ENCODE measurements around the gene RAD52.

Gene RAD52

DNA sequence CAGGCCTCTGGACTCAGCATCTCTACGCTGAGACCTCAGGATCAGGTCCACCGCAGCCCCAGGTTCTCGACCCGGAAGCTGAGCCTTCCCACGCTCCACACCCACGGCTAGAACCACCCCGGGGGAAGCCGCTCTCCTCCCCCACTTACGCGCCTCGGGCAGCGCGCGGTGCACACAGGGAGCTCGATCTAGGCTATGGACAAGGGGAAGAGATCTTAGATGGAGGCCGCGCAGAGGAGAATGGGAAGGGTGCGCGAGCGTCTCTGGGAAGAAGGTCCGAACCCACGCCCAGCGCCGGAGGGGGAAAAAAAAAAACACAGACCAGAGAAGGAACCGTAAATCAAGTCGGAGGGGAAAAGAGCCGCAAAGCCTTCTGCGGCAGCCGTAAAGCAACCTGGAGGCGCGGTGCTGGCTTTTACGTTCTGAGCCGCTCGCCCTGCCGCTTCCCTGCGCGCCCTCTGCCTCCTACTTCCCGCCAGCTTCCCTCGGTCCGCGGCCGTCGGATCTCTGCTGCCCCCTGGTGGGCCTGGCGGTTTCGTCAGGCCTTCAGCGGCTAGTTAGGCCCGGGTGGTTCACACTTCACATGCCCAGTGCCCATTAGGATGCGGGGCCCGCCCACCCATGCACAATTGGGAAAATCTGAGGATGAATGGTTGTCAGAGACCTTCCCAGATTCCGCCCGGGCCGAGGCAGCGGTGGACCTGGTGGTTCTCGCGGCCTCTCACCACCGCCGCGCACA, at the start of gene RAD52:
RAD52 (minus strand) TSS at position 242 of the 739 bp plus-strand sequence. CDS start 16,636 bp downstream, outside the sequence.
- peak; percentile 100 for DNase-seq (ENCODE audit: low spot score)

DNA sequence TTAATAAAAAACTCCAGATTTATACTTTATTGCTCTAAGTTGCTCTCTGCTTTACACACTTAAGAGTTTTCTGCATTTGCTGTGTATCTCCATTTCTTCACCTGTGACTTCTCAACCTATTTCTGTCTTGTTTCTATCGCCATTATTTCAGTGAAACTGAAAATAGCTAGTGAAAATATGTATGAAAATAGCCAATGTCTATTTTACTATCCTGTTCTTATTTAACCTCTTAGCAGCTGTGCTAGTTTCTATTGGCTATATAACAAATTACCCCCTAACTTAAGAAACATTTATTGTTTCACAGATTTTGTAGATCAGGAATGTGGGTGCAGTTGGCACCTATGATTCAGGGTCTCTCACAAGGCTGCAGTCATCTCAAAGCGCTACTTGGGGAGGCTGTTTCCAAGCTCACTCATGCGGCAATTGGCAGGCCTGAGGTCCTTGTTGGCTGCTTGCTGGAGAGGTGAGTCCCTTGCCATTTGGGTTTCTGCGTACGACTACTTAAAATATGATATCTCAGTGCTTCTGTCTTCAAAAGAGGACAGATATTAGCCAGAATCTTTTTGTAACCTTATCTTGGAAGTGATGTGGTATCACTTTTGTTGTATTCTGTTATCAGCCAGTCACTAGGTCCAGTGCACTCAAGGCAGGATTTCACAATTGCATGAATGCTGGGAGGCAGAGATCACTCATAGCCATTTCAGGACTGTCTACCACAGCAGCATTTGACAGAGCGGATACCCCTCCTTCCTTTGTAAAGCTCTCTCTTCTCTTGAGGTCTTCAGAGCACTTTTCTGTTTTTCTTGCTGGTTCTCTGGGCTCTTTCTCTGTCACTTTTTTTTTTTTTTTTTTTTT, 48.8 kb upstream of the RAD52 start:
- DNase-seq (ENCODE audit: low spot score): no peak

DNA sequence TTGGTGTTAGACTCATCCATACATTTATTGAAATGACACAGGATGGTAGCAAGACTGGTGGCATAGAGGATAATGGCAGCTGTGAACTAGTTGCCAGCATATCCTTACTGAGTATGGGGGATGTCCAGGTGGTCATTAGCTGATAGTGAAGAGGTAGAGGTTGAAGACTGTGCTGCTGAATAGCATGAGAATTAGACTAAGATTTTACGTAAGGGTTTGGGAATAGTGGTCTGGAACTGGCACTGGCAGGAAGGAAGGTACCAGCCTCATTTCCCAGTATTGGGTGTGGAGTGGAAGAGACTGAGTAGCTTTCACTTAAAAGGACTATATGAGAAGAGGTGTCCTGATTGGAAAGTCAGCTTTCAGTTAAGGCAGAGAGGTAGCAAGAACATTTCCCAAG, 48.0 kb upstream of the RAD52 start:
- DNase-seq (ENCODE audit: low spot score): no peak

DNA sequence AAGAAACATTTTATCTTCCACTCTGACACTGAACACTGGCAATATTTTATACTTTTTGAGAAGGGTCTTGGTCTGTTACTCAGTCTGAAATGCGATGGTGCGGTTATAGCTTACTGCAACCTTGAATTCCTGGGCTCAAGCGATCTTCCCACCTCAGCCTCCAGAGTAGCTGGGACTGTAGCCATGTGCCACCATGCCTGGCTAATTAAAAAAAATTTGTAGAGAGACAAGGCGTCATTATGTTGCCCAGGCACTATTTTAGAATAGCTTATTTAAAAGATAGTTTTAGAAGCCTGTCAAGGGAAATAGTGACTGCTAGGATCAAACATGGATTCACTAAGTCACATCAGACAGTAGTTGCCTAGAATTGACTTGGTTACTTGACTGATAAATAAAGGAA, 47.4 kb upstream of the RAD52 start:
- DNase-seq (ENCODE audit: low spot score): no peak

DNA sequence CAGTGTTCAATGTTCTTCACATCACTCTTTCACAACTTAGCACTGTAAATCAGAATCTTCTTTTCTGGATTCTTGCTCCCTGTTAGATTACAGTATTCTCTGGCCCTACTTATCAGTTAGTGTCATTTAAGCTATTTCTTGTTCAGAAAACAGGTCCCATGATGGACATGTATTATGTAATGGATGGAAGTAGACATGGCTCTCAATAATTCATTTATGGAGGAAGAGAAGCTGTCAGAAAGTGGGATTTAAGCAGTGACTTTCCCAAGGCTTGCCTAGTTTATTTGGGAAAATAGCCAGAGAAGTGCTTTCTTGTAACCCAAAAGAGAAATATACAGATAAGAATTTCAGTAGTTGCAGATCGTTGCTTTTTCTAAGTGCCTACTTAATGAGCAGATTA, 43.2 kb upstream of the RAD52 start:
- DNase-seq (ENCODE audit: low spot score): no peak

- DNase-seq (ENCODE audit: low spot score): no peak
These were observed 42.1 kb upstream of the RAD52 start for GRCh38 chr12:991350-992333.

DNA sequence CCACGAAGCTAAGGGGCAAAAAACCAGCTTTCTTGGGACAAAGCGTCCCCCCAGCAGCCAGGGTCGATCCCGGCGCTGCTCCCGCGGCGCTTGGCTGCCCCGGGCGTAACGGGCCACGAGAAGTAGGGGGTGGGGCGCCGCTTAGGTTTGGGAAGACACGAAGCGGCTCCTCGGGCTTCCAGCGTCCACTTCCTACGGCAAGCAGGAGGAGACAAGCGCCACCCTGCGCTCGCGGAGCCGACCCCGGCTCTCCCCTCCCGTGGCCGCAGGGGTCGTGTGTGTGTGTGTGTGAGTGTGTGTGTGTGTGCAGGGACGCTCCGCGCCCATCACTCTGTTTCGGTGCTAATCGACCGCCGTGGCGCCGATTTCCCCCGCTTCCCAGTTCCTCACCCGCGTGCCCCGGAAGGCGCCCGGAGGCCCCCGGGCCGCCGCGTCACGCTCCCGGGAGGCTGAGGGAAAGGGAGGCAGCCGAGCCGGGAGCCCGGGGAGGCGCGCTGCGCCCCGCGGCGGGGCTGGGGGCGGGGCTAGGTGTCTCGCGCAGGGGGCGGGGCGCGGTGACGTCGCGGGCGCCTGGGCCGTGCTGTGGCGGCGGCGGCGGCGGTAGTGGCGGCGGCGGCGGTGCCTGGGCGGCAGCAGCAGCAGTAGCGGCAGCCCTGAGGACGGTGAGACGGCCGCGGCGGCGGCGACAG, 41.3 kb upstream of the RAD52 start, which contains the start of gene ERC1:
ERC1 (plus strand) TSS at position 563 of the 689 bp plus-strand sequence. CDS start 36,681 bp downstream, outside the sequence.
- peak; percentile 93 for DNase-seq (ENCODE audit: low spot score)

- peak; percentile 51 for DNase-seq (ENCODE audit: low spot score)
These were observed 40.5 kb upstream of the RAD52 start for GRCh38 chr12:989751-990660.

GRCh38 chr12:989051-989450, 39.6 kb upstream of the RAD52 start:
- DNase-seq (ENCODE audit: low spot score): no peak

GRCh38 chr12:988646-989045, 39.2 kb upstream of the RAD52 start:
- no peak for DNase-seq (ENCODE audit: low spot score)

- no peak for DNase-seq (ENCODE audit: low spot score)
These were observed 32.5 kb upstream of the RAD52 start for GRCh38 chr12:981961-982360.

- peak; percentile 49 for DNase-seq (ENCODE audit: low spot score)
These were observed 31.8 kb upstream of the RAD52 start for GRCh38 chr12:981176-981828.

- no peak for DNase-seq (ENCODE audit: low spot score)
These were observed 29.9 kb upstream of the RAD52 start for GRCh38 chr12:979349-979748.

- no peak for DNase-seq (ENCODE audit: low spot score)
These were observed 27.7 kb upstream of the RAD52 start for GRCh38 chr12:977156-977555.

- no peak for DNase-seq (ENCODE audit: low spot score)
These were observed 27.1 kb upstream of the RAD52 start for GRCh38 chr12:976644-977043.

DNA sequence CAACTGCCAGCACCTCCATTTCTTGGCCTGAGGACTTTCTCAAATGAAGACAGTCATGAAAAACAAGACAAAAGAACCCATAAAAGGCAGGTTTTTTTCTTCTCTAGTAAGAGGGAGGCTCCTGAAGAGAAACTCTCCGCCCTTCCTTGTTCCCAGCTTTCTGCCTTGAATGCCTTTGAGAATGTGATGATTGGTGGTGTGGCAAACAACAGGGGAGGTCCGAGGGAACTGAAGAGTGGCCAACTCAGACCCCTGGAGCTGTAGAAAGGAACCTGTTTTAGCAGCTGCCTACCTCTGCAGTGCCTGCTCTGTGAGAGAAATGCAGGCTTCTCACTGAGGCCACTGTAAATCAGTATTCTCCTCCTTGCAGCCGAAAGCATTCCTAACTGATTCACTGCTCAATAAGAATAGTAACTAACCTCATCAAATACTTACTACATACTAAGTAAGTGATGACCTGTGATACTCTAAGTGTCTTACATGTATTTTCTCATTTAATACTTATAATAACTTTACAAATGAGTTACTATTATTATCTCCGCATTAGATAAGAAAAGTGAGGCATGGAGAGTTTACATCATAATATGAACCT, 24.9 kb upstream of the RAD52 start:
- no peak for DNase-seq (ENCODE audit: low spot score)

- no peak for DNase-seq (ENCODE audit: low spot score)
These were observed 22.5 kb upstream of the RAD52 start for GRCh38 chr12:971991-972390.

DNA sequence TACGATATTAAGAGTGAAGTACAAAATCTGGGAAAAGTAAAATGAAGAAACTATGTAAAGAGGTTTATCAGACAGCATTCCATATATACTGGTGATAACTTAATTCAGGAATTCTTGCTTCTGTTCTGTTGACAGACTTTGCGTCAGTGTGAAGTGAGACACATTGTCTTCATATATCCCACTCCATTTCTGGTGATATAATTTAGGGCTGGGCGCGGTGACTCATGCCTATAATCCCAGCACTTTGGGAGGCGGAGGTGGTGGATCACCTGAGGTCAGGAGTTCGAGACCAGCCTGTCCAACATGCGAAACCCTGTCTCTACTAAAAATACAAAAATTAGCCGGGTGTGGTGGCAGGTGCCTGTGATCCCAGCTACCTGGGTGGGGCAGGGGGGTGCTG, 20.3 kb upstream of the RAD52 start:
- no peak for DNase-seq (ENCODE audit: low spot score)

- no peak for DNase-seq (ENCODE audit: low spot score)
These were observed 19.1 kb upstream of the RAD52 start for GRCh38 chr12:968545-968944.
